ENCODE measurements around the gene UPK3A. TPM values are rescaled to one million over a fixed set of nuclear protein-coding genes. Genes with fewer than 3 reads are reported as not detected.
A peak's percentile ranks its signal among the peaks of the same experiment; 100 is the strongest.

Gene UPK3A
- polyA plus RNA-seq, 3 donors = 6.0 to 19.0 (median 14.0) TPM

DNA sequence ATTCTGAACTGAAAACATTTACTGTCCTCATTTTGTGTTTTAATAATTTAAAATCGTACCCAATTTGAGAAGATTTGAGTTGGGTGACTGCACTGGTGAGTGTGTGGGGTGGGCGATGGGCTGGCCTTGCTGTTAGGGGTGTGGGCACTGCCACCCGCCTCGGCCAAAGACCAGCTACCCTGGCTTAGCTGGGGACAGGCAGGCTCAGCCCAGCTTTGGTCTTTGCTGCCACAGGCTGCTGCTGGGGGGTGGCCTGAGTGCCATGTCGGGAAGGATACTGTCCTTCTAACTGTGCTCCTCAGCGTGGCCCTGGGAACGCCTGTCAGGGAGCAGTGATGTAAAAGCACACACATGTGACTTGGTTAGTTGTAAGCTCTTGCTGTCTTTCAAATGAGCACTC lies 47.3 kb downstream of the UPK3A start:
- peaks cover 78 to 100% of the 10 kb centered on the region in 2 donors for H3K36me3 ChIP-seq (replicated peaks in 1 of 2; ENCODE audit: control insufficient read depth in 1 of 2, insufficient read depth in 2 of 2, low read length in 2 of 2)
- H3K79me2 ChIP-seq (ENCODE audit: insufficient read depth, low read length) = no peaks in the 10 kb centered on the region
- intact Hi-C loops (cut with micrococcal nuclease) = loop anchor here in 1 of 2 donors (10.0 kb wide), 1 partner anchor 83 kb away; the partner anchor contains the start of genes RIBC2 and SMC1B
- H2AFZ ChIP-seq (ENCODE audit: insufficient read depth, low read depth, low read length, poor library complexity, severe bottlenecking) = no peak overlapping the region
- peaks cover 86 to 96% of the 10 kb centered on the region in 2 donors for H3K36me3 Mint-ChIP-seq
- TF ChIP-seq, protein P1, sequence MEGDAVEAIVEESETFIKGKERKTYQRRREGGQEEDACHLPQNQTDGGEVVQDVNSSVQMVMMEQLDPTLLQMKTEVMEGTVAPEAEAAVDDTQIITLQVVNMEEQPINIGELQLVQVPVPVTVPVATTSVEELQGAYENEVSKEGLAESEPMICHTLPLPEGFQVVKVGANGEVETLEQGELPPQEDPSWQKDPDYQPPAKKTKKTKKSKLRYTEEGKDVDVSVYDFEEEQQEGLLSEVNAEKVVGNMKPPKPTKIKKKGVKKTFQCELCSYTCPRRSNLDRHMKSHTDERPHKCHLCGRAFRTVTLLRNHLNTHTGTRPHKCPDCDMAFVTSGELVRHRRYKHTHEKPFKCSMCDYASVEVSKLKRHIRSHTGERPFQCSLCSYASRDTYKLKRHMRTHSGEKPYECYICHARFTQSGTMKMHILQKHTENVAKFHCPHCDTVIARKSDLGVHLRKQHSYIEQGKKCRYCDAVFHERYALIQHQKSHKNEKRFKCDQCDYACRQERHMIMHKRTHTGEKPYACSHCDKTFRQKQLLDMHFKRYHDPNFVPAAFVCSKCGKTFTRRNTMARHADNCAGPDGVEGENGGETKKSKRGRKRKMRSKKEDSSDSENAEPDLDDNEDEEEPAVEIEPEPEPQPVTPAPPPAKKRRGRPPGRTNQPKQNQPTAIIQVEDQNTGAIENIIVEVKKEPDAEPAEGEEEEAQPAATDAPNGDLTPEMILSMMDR (IDR thresholded peaks at IDR 0.05) = no peak
- no peak overlapping the region for H3K4me3 Mint-ChIP-seq
- no peaks in the 10 kb centered on the region for H3K4me1 Mint-ChIP-seq
- peak overlapping the region in 1 of 7 donors; percentile 26 for H3K27ac Mint-ChIP-seq
- H3K4me2 ChIP-seq (replicated peaks; ENCODE audit: extremely low read depth, low read length, poor library complexity, severe bottlenecking) = no peak overlapping the region
- no peaks in the 10 kb centered on the region for H4K20me1 ChIP-seq (ENCODE audit: insufficient read depth, low read length)
- H3K9me3 ChIP-seq (replicated peaks in 1 of 2; ENCODE audit: control insufficient read depth in 1 of 2, insufficient read depth in 1 of 2, low read length in 2 of 2) = no peaks in the 10 kb centered on the region
- H3K27ac ChIP-seq (ENCODE audit: low read depth in 1 of 2, low read length in 2 of 2) = no peak overlapping the region
- no peak overlapping the region for H3K9ac ChIP-seq (ENCODE audit: insufficient read depth, low read length, poor library complexity, severe bottlenecking)
- H3K4me3 ChIP-seq (replicated peaks in 1 of 3; ENCODE audit: low read depth in 2 of 3, low read length in 3 of 3) = no peak overlapping the region
- DNase-seq = no peak
- peaks cover 0 to 3% (median 0%) of the 10 kb centered on the region in 3 donors for H3K27me3 Mint-ChIP-seq (ENCODE audit: low read depth in 3 of 3)
- no peaks in the 10 kb centered on the region for H3K27me3 ChIP-seq (ENCODE audit: control insufficient read depth in 2 of 2, insufficient read depth in 2 of 2, low read length in 2 of 2)
- 98% methylated on average over 7 of the region's 7 CpGs for WGBS (ENCODE audit: insufficient coverage)
- H3K9me3 Mint-ChIP-seq = no peaks in the 10 kb centered on the region
- H3K4me1 ChIP-seq (ENCODE audit: control insufficient read depth in 1 of 2, insufficient read depth in 2 of 2, low read length in 2 of 2) = no peaks in the 10 kb centered on the region

DNA sequence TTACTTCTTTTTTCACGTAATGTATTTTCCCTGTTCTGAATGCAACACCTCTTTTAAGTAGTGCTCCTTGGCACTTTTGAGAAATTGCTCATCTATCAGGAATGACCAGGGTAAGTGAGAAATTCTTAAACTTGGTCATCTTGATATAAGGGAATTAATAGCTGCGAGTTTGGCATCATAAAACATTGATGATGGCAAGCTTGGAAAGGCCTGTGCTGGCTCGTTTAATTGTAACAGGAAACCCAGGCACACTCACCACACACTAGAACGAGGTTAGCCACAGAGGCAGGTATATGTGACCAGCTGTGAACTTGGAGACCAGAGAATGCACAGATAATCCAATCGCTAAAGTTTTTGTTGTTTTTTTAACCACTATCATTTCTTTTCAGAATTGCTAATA lies 49.3 kb downstream of the UPK3A start:
- H3K27me3 ChIP-seq (ENCODE audit: control insufficient read depth in 2 of 2, insufficient read depth in 2 of 2, low read length in 2 of 2) = no peaks in the 10 kb centered on the region
- peaks cover 91 to 100% of the 10 kb centered on the region in 2 donors for H3K36me3 Mint-ChIP-seq
- H3K79me2 ChIP-seq (ENCODE audit: insufficient read depth, low read length) = no peaks in the 10 kb centered on the region
- TF ChIP-seq, protein P1 (IDR thresholded peaks at IDR 0.05) = no peak
- H3K4me3 Mint-ChIP-seq = no peak overlapping the region
- no peak overlapping the region for H3K4me2 ChIP-seq (replicated peaks; ENCODE audit: extremely low read depth, low read length, poor library complexity, severe bottlenecking)
- H3K4me1 Mint-ChIP-seq = no peaks in the 10 kb centered on the region
- WGBS (ENCODE audit: insufficient coverage) = 67% methylated on average over 1 of the region's 5 CpGs
- H3K27ac Mint-ChIP-seq = no peak overlapping the region
- no peaks in the 10 kb centered on the region for H3K9me3 Mint-ChIP-seq
- H3K36me3 ChIP-seq (replicated peaks in 1 of 2; ENCODE audit: control insufficient read depth in 1 of 2, insufficient read depth in 2 of 2, low read length in 2 of 2) = peaks cover 87 to 100% of the 10 kb centered on the region in 2 donors
- H3K27me3 Mint-ChIP-seq (ENCODE audit: low read depth in 3 of 3) = peaks cover 0 to 2% (median 0%) of the 10 kb centered on the region in 3 donors
- intact Hi-C loops (cut with micrococcal nuclease) = loop anchor here in 1 of 2 donors (10.0 kb wide), 1 partner anchor 81 kb away; the partner anchor contains the start of genes RIBC2 and SMC1B
- no peaks in the 10 kb centered on the region for H3K4me1 ChIP-seq (ENCODE audit: control insufficient read depth in 1 of 2, insufficient read depth in 2 of 2, low read length in 2 of 2)
- no peaks in the 10 kb centered on the region for H3K9me3 ChIP-seq (replicated peaks in 1 of 2; ENCODE audit: control insufficient read depth in 1 of 2, insufficient read depth in 1 of 2, low read length in 2 of 2)
- H2AFZ ChIP-seq (ENCODE audit: insufficient read depth, low read depth, low read length, poor library complexity, severe bottlenecking) = no peak overlapping the region
- no peaks in the 10 kb centered on the region for H4K20me1 ChIP-seq (ENCODE audit: insufficient read depth, low read length)
- no peak overlapping the region for H3K4me3 ChIP-seq (replicated peaks in 1 of 3; ENCODE audit: low read depth in 2 of 3, low read length in 3 of 3)
- no peak overlapping the region for H3K9ac ChIP-seq (ENCODE audit: insufficient read depth, low read length, poor library complexity, severe bottlenecking)
- no peak for DNase-seq
- no peak overlapping the region for H3K27ac ChIP-seq (ENCODE audit: low read depth in 1 of 2, low read length in 2 of 2)
